Measurements from ENCODE around the gene AGAP2. TPM values are rescaled to one million over a fixed set of nuclear protein-coding genes. Genes with fewer than 3 reads are reported as not detected.

Gene AGAP2
- total RNA-seq, 1 experiment from 2014 or later = 0.40 TPM

GRCh38 chr12:57740656-57741412 is 2.3 kb upstream of the AGAP2 start:
- Histone ChIP-seq H3K4me2 (ENCODE audit: low read length) (no peak overlapping the region), H3F3A (ENCODE audit: low read length, unreplicated experiment) (no peaks in the 10 kb centered on the region), H3K9me2 (replicated peaks; ENCODE audit: low read length) (no peaks in the 10 kb centered on the region), H3K4me3 (ENCODE audit: low read length) (no peak overlapping the region), H3K36me3 (ENCODE audit: low read depth, low read length) (no peaks in the 10 kb centered on the region), H3K27me3 (ENCODE audit: low read length) (peaks cover 38% of the 10 kb centered on the region), H3K4me1 (ENCODE audit: insufficient read depth, low read length) (peaks cover 17% of the 10 kb centered on the region), H2AFZ (ENCODE audit: low read length) (no peak overlapping the region), H3K27ac (ENCODE audit: low read length) (no peak overlapping the region), H3K79me2 (ENCODE audit: low read length) (no peaks in the 10 kb centered on the region), H3K9ac (ENCODE audit: low read length) (no peak overlapping the region), H3K9me3 (ENCODE audit: low read length) (no peaks in the 10 kb centered on the region), H4K20me1 (ENCODE audit: low read length) (no peaks in the 10 kb centered on the region)
- DNase-seq (no peak), ATAC-seq (no peak)
- intact Hi-C loops (cut with micrococcal nuclease) = no loop called here
- ChIA-PET CTCF (no interaction called here), POLR2A (ENCODE audit: unreplicated experiment) (no interaction called here)
- TF ChIP-seq EZH2phosphoT487 (IDR thresholded peaks at IDR 0.05; ENCODE audit: borderline replicate concordance, low read length) (no peak), EZH2 (IDR thresholded peaks at IDR 0.05; ENCODE audit: low read length, unreplicated experiment) (no peak), CTCF (conservative IDR thresholded peaks at IDR 0.05; ENCODE audit: low read depth, low read length) (no peak)
- no TSS peak for BruUV-seq (replicated peaks)

- no peak overlapping the region for H2AFZ ChIP-seq (ENCODE audit: low read length)
- H3K9me3 ChIP-seq (ENCODE audit: low read length) = no peaks in the 10 kb centered on the region
- ChIA-PET CTCF (no interaction called here), POLR2A (ENCODE audit: unreplicated experiment) (no interaction called here)
- no peaks in the 10 kb centered on the region for H3K36me3 ChIP-seq (ENCODE audit: low read depth, low read length)
- no peak overlapping the region for H3K4me3 ChIP-seq (ENCODE audit: low read length)
- no peak overlapping the region for H3K4me2 ChIP-seq (ENCODE audit: low read length)
- TF ChIP-seq EZH2phosphoT487 (IDR thresholded peaks at IDR 0.05; ENCODE audit: borderline replicate concordance, low read length) = no peak
- no peak for TF ChIP-seq CTCF (conservative IDR thresholded peaks at IDR 0.05; ENCODE audit: low read depth, low read length)
- no peak for TF ChIP-seq EZH2 (IDR thresholded peaks at IDR 0.05; ENCODE audit: low read length, unreplicated experiment)
- H3K27ac ChIP-seq (ENCODE audit: low read length) = no peak overlapping the region
- H3K4me1 ChIP-seq (ENCODE audit: insufficient read depth, low read length) = peaks cover 17% of the 10 kb centered on the region
- DNase-seq (no peak), ATAC-seq (no peak)
- H3K9me2 ChIP-seq (replicated peaks; ENCODE audit: low read length) = no peaks in the 10 kb centered on the region
- no peaks in the 10 kb centered on the region for H4K20me1 ChIP-seq (ENCODE audit: low read length)
- H3K79me2 ChIP-seq (ENCODE audit: low read length) = no peaks in the 10 kb centered on the region
- H3K27me3 ChIP-seq (ENCODE audit: low read length) = peaks cover 47% of the 10 kb centered on the region
- no peaks in the 10 kb centered on the region for H3F3A ChIP-seq (ENCODE audit: low read length, unreplicated experiment)
- intact Hi-C loops (cut with micrococcal nuclease) = no loop called here
- H3K9ac ChIP-seq (ENCODE audit: low read length) = no peak overlapping the region
- BruUV-seq (replicated peaks) = no TSS peak
Measured at GRCh38 chr12:57739914-57740538, 1.5 kb upstream of the AGAP2 start.

GRCh38 chr12:57739387-57739786 is 845 bp upstream of the AGAP2 start:
- Histone ChIP-seq H3K9me2 (replicated peaks; ENCODE audit: low read length) (no peaks in the 10 kb centered on the region), H3K4me1 (ENCODE audit: insufficient read depth, low read length) (peaks cover 17% of the 10 kb centered on the region), H3K9ac (ENCODE audit: low read length) (no peak overlapping the region), H3K36me3 (ENCODE audit: low read depth, low read length) (no peaks in the 10 kb centered on the region), H3K27me3 (ENCODE audit: low read length) (peaks cover 50% of the 10 kb centered on the region), H2AFZ (ENCODE audit: low read length) (no peak overlapping the region), H3K79me2 (ENCODE audit: low read length) (no peaks in the 10 kb centered on the region), H3K27ac (ENCODE audit: low read length) (no peak overlapping the region), H3K4me2 (ENCODE audit: low read length) (no peak overlapping the region), H3F3A (ENCODE audit: low read length, unreplicated experiment) (no peaks in the 10 kb centered on the region), H3K9me3 (ENCODE audit: low read length) (no peaks in the 10 kb centered on the region), H3K4me3 (ENCODE audit: low read length) (no peak overlapping the region), H4K20me1 (ENCODE audit: low read length) (no peaks in the 10 kb centered on the region)
- DNase-seq (no peak), ATAC-seq (no peak)
- POLR2A ChIA-PET (ENCODE audit: unreplicated experiment) = no interaction called here
- no peak for TF ChIP-seq EZH2phosphoT487 (IDR thresholded peaks at IDR 0.05; ENCODE audit: borderline replicate concordance, low read length)
- TF ChIP-seq CTCF (conservative IDR thresholded peaks at IDR 0.05; ENCODE audit: low read depth, low read length) = no peak
- no peak for TF ChIP-seq EZH2 (IDR thresholded peaks at IDR 0.05; ENCODE audit: low read length, unreplicated experiment)
- CTCF ChIA-PET = no interaction called here
- intact Hi-C loops (cut with micrococcal nuclease) = no loop called here
- BruUV-seq (replicated peaks) = no TSS peak

All from PC-3 (cell line).